H1 (cell line): Measurements from ENCODE around the gene MYG1. TPM values are rescaled to one million over a fixed set of nuclear protein-coding genes. Genes with fewer than 3 reads are reported as not detected.

Source experiments
- CTCF ChIA-PET: fragments of 300-600 bp; sonication (Branson Sonifier 250); formaldehyde crosslinking; loops from one replicate; lab custom pipeline; 2021; ENCODE audit not compliant: partially characterized antibody; lab: Charles Lee
- POLR2A ChIA-PET: fragments of 300-600 bp; sonication (Branson Sonifier 250); formaldehyde crosslinking; loops from one replicate; lab custom pipeline; 2021; ENCODE audit warnings: inconsistent platforms; ENCODE audit not compliant: partially characterized antibody; lab: Charles Lee
- DNase-seq, 2 experiments: peaks; one replicate each; pipeline versions ENCODE4 v3.0.0 to v3.0.0-alpha.2; 2010 to 2022; ENCODE audit warnings: low spot score in 2 of 2, low read depth in 1 of 2, mixed read lengths in 1 of 2
- FAIRE-seq: peaks from 2 replicates; lab custom pipeline; 2011; peaks lifted over from hg19 to GRCh38; lab: Jason Lieb, UNC
- H2AFZ ChIP-seq: 2 replicates; pipeline ENCODE4 v1.8.1; 2012; ENCODE audit warnings: low read length, inconsistent platforms
- H2AK5ac ChIP-seq: 2 replicates; pipeline ENCODE4 v1.6.1; 2013; ENCODE audit warnings: low read depth, low read length
- H2BK120ac ChIP-seq: replicated peaks from 2 replicates; pipeline ENCODE3; 2013; ENCODE audit warnings: low read depth, low read length, inconsistent platforms
- H2BK12ac ChIP-seq: 2 replicates; pipeline ENCODE4 v1.6.1; 2013; ENCODE audit warnings: low read depth, low read length
- H2BK15ac ChIP-seq: 2 replicates; pipeline ENCODE4 v1.6.1; 2013; ENCODE audit warnings: low read length
- H2BK20ac ChIP-seq: 2 replicates; pipeline ENCODE4 v1.6.1; 2013; ENCODE audit warnings: low read length
- H2BK5ac ChIP-seq: 2 replicates; pipeline ENCODE4 v1.6.1; 2013; ENCODE audit warnings: low read depth, low read length
- H3K14ac ChIP-seq: 2 replicates; pipeline ENCODE4 v1.6.1; 2013; ENCODE audit warnings: inconsistent platforms; ENCODE audit not compliant: insufficient read length
- H3K18ac ChIP-seq: 2 replicates; pipeline ENCODE4 v1.6.1; 2013; ENCODE audit warnings: low read length; ENCODE audit errors: extremely low read depth
- H3K23ac ChIP-seq: 2 replicates; pipeline ENCODE4 v1.6.1; 2013; ENCODE audit warnings: inconsistent platforms; ENCODE audit not compliant: insufficient read length
- H3K23me2 ChIP-seq: 2 replicates; pipeline ENCODE4 v1.6.1; 2013; ENCODE audit warnings: low read depth, low read length
- H3K27ac ChIP-seq: 2 replicates; pipeline ENCODE4 v1.6.1; 2011; ENCODE audit warnings: low read depth, low read length, inconsistent platforms
- H3K27me3 ChIP-seq, 4 experiments: replicated peaks in 1 of 4; 1 replicate in 1 of 4; 2 replicates in 3 of 4; pipeline versions ENCODE4 v1.6.1 to v1.8.1; 2011 to 2013; ENCODE audit warnings: low read length in 3 of 4, mild to moderate bottlenecking in 3 of 4, inconsistent platforms in 2 of 4, mixed read lengths in 2 of 4, moderate library complexity in 1 of 4; ENCODE audit not compliant: control insufficient read depth in 3 of 4, insufficient read depth in 3 of 4; ENCODE audit errors: extremely low read depth in 1 of 4
- H3K36me3 ChIP-seq, 4 experiments: 2 replicates each; pipeline versions ENCODE4 v1.6.1 to v1.8.1; 2011 to 2013; ENCODE audit warnings: mild to moderate bottlenecking in 4 of 4, low read length in 3 of 4, moderate library complexity in 2 of 4, control low read depth in 1 of 4, inconsistent platforms in 1 of 4; ENCODE audit not compliant: insufficient read depth in 4 of 4, control insufficient read depth in 2 of 4
- H3K4ac ChIP-seq: replicated peaks from 2 replicates; pipeline ENCODE3; 2013; ENCODE audit warnings: low read length, low read depth, mixed read lengths, inconsistent platforms; ENCODE audit not compliant: insufficient read length
- H3K4me1 ChIP-seq, 4 experiments: replicated peaks in 1 of 4; 1 replicate in 1 of 4; 2 replicates in 3 of 4; pipeline versions ENCODE4 v1.6.1 to v1.8.1; 2011 to 2013; ENCODE audit warnings: low read length in 3 of 4, inconsistent platforms in 2 of 4, mixed read lengths in 1 of 4; ENCODE audit not compliant: insufficient read depth in 4 of 4, control insufficient read depth in 3 of 4
- H3K4me2 ChIP-seq, 2 experiments: 2 replicates each; pipeline versions ENCODE4 v1.6.1 to v1.8.1; 2011 to 2013; ENCODE audit warnings: low read depth in 2 of 2, low read length in 2 of 2, control low read depth in 1 of 2, inconsistent platforms in 1 of 2, mild to moderate bottlenecking in 1 of 2; ENCODE audit not compliant: insufficient read depth in 1 of 2
- H3K4me3 ChIP-seq, 4 experiments: fragments of 200-600, 300-600 bp in 1 of 4; sonication (generic), shearing (Covaris generic), sonication (Bioruptor Twin) in 1 of 4; 2 replicates each; pipeline versions ENCODE4 v1.5.1 to v1.8.1; 2011 to 2016; ENCODE audit warnings: low read length in 4 of 4, low read depth in 3 of 4, control low read depth in 2 of 4, inconsistent platforms in 2 of 4, mild to moderate bottlenecking in 2 of 4, mixed read lengths in 1 of 4, moderate library complexity in 1 of 4; ENCODE audit not compliant: insufficient read depth in 2 of 4; ENCODE audit errors: extremely low read depth in 1 of 4
- H3K56ac ChIP-seq: replicated peaks from 2 replicates; pipeline ENCODE3; 2013; ENCODE audit warnings: low read depth, mild to moderate bottlenecking, mixed read lengths, low read length, inconsistent platforms; ENCODE audit not compliant: insufficient read length
- H3K79me1 ChIP-seq: 2 replicates; pipeline ENCODE4 v1.6.1; 2013; ENCODE audit warnings: low read depth, low read length, control low read depth
- H3K79me2 ChIP-seq, 2 experiments: 2 replicates each; pipeline versions ENCODE4 v1.6.1 to v1.8.1; 2012 to 2013; ENCODE audit warnings: low read length in 2 of 2, mild to moderate bottlenecking in 2 of 2, inconsistent platforms in 1 of 2; ENCODE audit not compliant: insufficient read depth in 2 of 2, control insufficient read depth in 1 of 2
- H3K9ac ChIP-seq, 4 experiments: replicated peaks in 1 of 4; 1 replicate in 1 of 4; 2 replicates in 3 of 4; pipeline versions ENCODE4 v1.6.1 to v1.8.1; 2011 to 2013; ENCODE audit warnings: low read depth in 3 of 4, low read length in 3 of 4, control low read depth in 2 of 4, mild to moderate bottlenecking in 2 of 4, moderate library complexity in 2 of 4, inconsistent platforms in 1 of 4; ENCODE audit errors: extremely low read depth in 1 of 4
- H3K9me3 ChIP-seq, 2 experiments: 2 replicates each; pipeline versions ENCODE4 v1.6.1 to v1.8.1; 2012 to 2013; ENCODE audit warnings: mild to moderate bottlenecking in 2 of 2, moderate library complexity in 2 of 2, control low read depth in 1 of 2, inconsistent platforms in 1 of 2, low read depth in 1 of 2, low read length in 1 of 2, mixed read lengths in 1 of 2; ENCODE audit not compliant: insufficient read depth in 2 of 2
- H4K20me1 ChIP-seq, 2 experiments: replicated peaks in 1 of 2; 2 replicates each; pipeline versions ENCODE3 to v1.8.1; 2011 to 2013; ENCODE audit warnings: inconsistent platforms in 2 of 2, low read length in 2 of 2, mild to moderate bottlenecking in 1 of 2; ENCODE audit not compliant: insufficient read depth in 2 of 2, control insufficient read depth in 1 of 2
- H4K5ac ChIP-seq: 2 replicates; pipeline ENCODE4 v1.6.1; 2013; ENCODE audit warnings: low read length, low read depth, mixed read lengths, inconsistent platforms; ENCODE audit not compliant: insufficient read length
- H4K8ac ChIP-seq: 2 replicates; pipeline ENCODE4 v1.8.0; 2013; ENCODE audit warnings: mild to moderate bottlenecking, moderate library complexity, low read length, inconsistent platforms; ENCODE audit not compliant: insufficient read depth; ENCODE audit errors: extremely low read depth
- H4K91ac ChIP-seq: replicated peaks from 2 replicates; pipeline ENCODE3; 2013; ENCODE audit warnings: low read length, mixed read lengths, inconsistent platforms; ENCODE audit not compliant: insufficient read length
- ATF3 ChIP-seq: IDR thresholded peaks from 2 replicates; pipeline ENCODE4 v1.6.1; 2011; ENCODE audit warnings: low read depth, mild to moderate bottlenecking, low read length; ENCODE audit not compliant: insufficient read depth
- BCL11A ChIP-seq, 2 experiments: IDR thresholded peaks; one replicate each; pipeline ENCODE4 v1.6.1; 2011; ENCODE audit warnings: low read depth in 2 of 2, low read length in 2 of 2, mild to moderate bottlenecking in 2 of 2
- CHD2 ChIP-seq: IDR thresholded peaks from 2 replicates; pipeline ENCODE4 v1.6.1; 2012; ENCODE audit warnings: low read length, improper control_type of control experiment
- CTCF ChIP-seq, 3 experiments: IDR thresholded peaks; 1 replicate in 2 of 3; 2 replicates in 1 of 3; pipeline versions ENCODE4 v1.5.1 to v1.6.1; 2011; ENCODE audit warnings: low read length in 3 of 3, mild to moderate bottlenecking in 3 of 3, inconsistent platforms in 2 of 3, low read depth in 1 of 3, moderate library complexity in 1 of 3; ENCODE audit not compliant: insufficient read depth in 1 of 3; ENCODE audit errors: control extremely low read depth in 1 of 3
- EZH2 ChIP-seq: fragments of 200-600 bp; sonication (generic); IDR thresholded peaks from 2 replicates; pipeline ENCODE4 v1.7.1; 2012; ENCODE audit warnings: low read depth, mild to moderate bottlenecking, moderate library complexity, low read length, inconsistent platforms; ENCODE audit not compliant: severe bottlenecking
- MAFK ChIP-seq: IDR thresholded peaks from 2 replicates; pipeline ENCODE4 v1.6.1; 2012; ENCODE audit warnings: low read depth, mild to moderate bottlenecking, improper control_type of control experiment, low read length
- SIRT6 ChIP-seq: IDR thresholded peaks from one replicate; pipeline ENCODE4 v1.7.1; 2012; ENCODE audit warnings: low read length, inconsistent platforms
- SRF ChIP-seq: IDR thresholded peaks from 2 replicates; pipeline ENCODE4 v1.6.1; 2011; ENCODE audit warnings: mild to moderate bottlenecking, low read depth, low read length, moderate library complexity
- TAF7 ChIP-seq: optimal IDR thresholded peaks from 2 replicates; pipeline ENCODE3; 2011; ENCODE audit warnings: low read depth, mild to moderate bottlenecking, inconsistent platforms, low read length, moderate library complexity, borderline replicate concordance
- TBP ChIP-seq: IDR thresholded peaks from 2 replicates; pipeline ENCODE4 v1.6.1; 2011; ENCODE audit warnings: low read depth, low read length, improper control_type of control experiment
- TCF12 ChIP-seq: IDR thresholded peaks from 2 replicates; pipeline ENCODE4 v1.6.1; 2011; ENCODE audit warnings: low read depth, mild to moderate bottlenecking, low read length
- TEAD4 ChIP-seq: IDR thresholded peaks from 2 replicates; pipeline ENCODE4 v1.6.1; 2012; ENCODE audit warnings: low read depth, low read length, inconsistent platforms, mixed read lengths
- WGBS, 2 experiments: shearing (Covaris generic) in 1 of 2; methylation state at CpG; one replicate each; pipeline versions ENCODE4 v1.1.6 to v1.1.7; 2013 to 2015; ENCODE audit warnings: low lambda C conversion rate in 2 of 2, mixed read lengths in 2 of 2, inconsistent platforms in 1 of 2, low coverage in 1 of 2, missing lambda C conversion rate in 1 of 2; ENCODE audit not compliant: insufficient replicate concordance in 2 of 2, insufficient coverage in 1 of 2, insufficient read length in 1 of 2; ENCODE audit errors: extremely low coverage in 1 of 2, missing lambda C conversion rate in 1 of 2; 5-methylcytosine and 5-hydroxymethylcytosine counted together
- polyA plus RNA-seq, 7 experiments: library from polyadenylated mRNA; depleted of rRNA in 3 of 7; stranded (reverse) in 5 of 7; unstranded in 2 of 7; fragments of >200 nt in 5 of 7; fragments of 200-250 nt in 2 of 7; gene quantifications; 1 replicate in 5 of 7; 2 replicates in 1 of 7; 4 replicates in 1 of 7; pipeline versions ENCODE4 v1.2.1 to v1.2.3, GENCODE V29; 2011 to 2013; ENCODE audit warnings: missing spikeins in 2 of 7, mixed read lengths in 2 of 7
- total RNA-seq: library from RNA; stranded (reverse); fragmentation: NEBNext Ultra II Directional; extraction: Animal tissue kit (Norgen Biotek cat#: 25700); gene quantifications from 2 replicates; pipeline ENCODE4 v1.2.1, GENCODE V29; 2021

Gene MYG1
- total and polyA plus RNA-seq, 2 of the 8 experiments (the other 6 are each of a cell fraction or from before 2014, with no cell fraction given), result 83.3 to 104 TPM

GRCh38 chr12:53286448-53286847 is 13.0 kb upstream of the MYG1 start:
- POLR2A ChIA-PET, result interaction anchor here (0.9 to 2.4 kb wide), 6 partner anchors 8 to 84 kb away, joined by 3 to 10 read pairs (median 3); partner anchors contain the start of genes ESPL1 and PFDN5
- Histone ChIP-seq H2BK120ac (no peak overlapping the region), H3K4me2 (no peak overlapping the region), H3K36me3 (peaks cover 31 to 66% (median 59%) of the 10 kb centered on the region in 4 experiments), H4K5ac (no peak overlapping the region), H2BK5ac (no peak overlapping the region), H3K79me1 (no peaks in the 10 kb centered on the region), H2BK15ac (no peak overlapping the region), H3K23me2 (no peaks in the 10 kb centered on the region), H2BK12ac (no peak overlapping the region), H3K4ac (no peak overlapping the region), H4K20me1 (peaks cover 5% of the 10 kb centered on the region in 2 experiments), H2AK5ac (no peak overlapping the region), H3K18ac (no peak overlapping the region), H2AFZ (no peak overlapping the region), H3K4me3 (no peak overlapping the region), H3K9ac (no peak overlapping the region), H3K56ac (no peak overlapping the region), H3K23ac (no peak overlapping the region), H4K8ac (no peak overlapping the region), H2BK20ac (no peak overlapping the region), H3K27ac (no peak overlapping the region), H3K14ac (no peak overlapping the region), H3K4me1 (no peaks in the 10 kb centered on the region), H3K9me3 (no peaks in the 10 kb centered on the region), H3K79me2 (no peaks in the 10 kb centered on the region), H3K27me3 (no peaks in the 10 kb centered on the region), H4K91ac (no peak overlapping the region)
- 95% methylated on average over 9 of the region's 9 CpGs; no CpG with 5 or more reads in 1 of the 2 experiments for WGBS, 2 experiments
- CTCF ChIA-PET, result interaction anchor here (0.6 to 28.3 kb wide), 14 partner anchors 9 to 127 kb away, joined by 3 to 573 read pairs (median 13); partner anchors contain the start of genes ESPL1, ITGB7 and PFDN5
- no peak for FAIRE-seq
- no peak for DNase-seq
- no peak for TF ChIP-seq MAFK
- TF ChIP-seq TBP, result no peak
- no peak for TF ChIP-seq CTCF (IDR thresholded peaks at IDR 0.05; ENCODE audit: control extremely low read depth in 1 of 3, insufficient read depth in 1 of 3, low read depth in 1 of 3, low read length in 3 of 3)
- no peak for TF ChIP-seq SIRT6
- TF ChIP-seq CHD2, result no peak
- TF ChIP-seq BCL11A (IDR thresholded peaks at IDR 0.05; ENCODE audit: low read depth in 2 of 2, low read length in 2 of 2), result no peak
- no peak for TF ChIP-seq TCF12
- TF ChIP-seq EZH2, result no peak
- TF ChIP-seq TEAD4, result no peak
- TF ChIP-seq ATF3, result no peak
- TF ChIP-seq TAF7, result no peak
- TF ChIP-seq SRF, result no peak
